Measurements from ENCODE around the gene GRB2.

Gene GRB2

DNA sequence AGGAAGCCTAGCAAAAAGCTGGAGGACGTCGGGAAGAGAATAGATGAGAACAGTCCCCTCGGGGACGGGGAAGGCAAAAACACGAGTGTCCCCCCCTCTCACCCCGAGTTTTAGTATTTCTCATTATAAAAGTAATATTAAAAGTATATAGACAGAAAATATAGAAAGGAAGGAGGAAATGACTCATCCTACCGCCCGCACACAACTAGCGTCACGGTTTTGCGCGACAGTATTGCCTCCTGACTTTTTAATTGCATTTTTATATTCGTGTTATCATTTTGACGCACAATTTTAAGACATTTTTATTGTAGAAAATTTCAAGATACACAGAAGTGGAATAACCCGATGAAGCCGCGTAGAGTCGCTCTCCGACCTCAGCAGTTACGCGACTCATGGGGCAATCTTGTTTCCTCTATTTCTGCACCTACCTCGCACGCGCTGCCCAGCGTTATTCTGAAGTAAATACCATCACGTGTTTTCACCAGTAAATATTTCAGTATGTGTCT lies 115.6 kb downstream of the GRB2 start:
- no peak for DNase-seq (ENCODE audit: extremely low read depth, insufficient read length)
- TF ChIP-seq, protein P1, sequence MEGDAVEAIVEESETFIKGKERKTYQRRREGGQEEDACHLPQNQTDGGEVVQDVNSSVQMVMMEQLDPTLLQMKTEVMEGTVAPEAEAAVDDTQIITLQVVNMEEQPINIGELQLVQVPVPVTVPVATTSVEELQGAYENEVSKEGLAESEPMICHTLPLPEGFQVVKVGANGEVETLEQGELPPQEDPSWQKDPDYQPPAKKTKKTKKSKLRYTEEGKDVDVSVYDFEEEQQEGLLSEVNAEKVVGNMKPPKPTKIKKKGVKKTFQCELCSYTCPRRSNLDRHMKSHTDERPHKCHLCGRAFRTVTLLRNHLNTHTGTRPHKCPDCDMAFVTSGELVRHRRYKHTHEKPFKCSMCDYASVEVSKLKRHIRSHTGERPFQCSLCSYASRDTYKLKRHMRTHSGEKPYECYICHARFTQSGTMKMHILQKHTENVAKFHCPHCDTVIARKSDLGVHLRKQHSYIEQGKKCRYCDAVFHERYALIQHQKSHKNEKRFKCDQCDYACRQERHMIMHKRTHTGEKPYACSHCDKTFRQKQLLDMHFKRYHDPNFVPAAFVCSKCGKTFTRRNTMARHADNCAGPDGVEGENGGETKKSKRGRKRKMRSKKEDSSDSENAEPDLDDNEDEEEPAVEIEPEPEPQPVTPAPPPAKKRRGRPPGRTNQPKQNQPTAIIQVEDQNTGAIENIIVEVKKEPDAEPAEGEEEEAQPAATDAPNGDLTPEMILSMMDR (IDR thresholded peaks at IDR 0.05; ENCODE audit: insufficient read depth, low read length, poor library complexity, severe bottlenecking): peak; percentile 56
- no peaks in the 10 kb centered on the region for H3K27me3 ChIP-seq (replicated peaks; ENCODE audit: control insufficient read depth, insufficient read depth, low read length)
- peak overlapping the region; percentile 71 for H3K4me3 ChIP-seq (replicated peaks; ENCODE audit: low read depth, low read length)
- peaks cover 14% of the 10 kb centered on the region for H3K36me3 ChIP-seq (ENCODE audit: control insufficient read depth, insufficient read depth, low read length)

DNA sequence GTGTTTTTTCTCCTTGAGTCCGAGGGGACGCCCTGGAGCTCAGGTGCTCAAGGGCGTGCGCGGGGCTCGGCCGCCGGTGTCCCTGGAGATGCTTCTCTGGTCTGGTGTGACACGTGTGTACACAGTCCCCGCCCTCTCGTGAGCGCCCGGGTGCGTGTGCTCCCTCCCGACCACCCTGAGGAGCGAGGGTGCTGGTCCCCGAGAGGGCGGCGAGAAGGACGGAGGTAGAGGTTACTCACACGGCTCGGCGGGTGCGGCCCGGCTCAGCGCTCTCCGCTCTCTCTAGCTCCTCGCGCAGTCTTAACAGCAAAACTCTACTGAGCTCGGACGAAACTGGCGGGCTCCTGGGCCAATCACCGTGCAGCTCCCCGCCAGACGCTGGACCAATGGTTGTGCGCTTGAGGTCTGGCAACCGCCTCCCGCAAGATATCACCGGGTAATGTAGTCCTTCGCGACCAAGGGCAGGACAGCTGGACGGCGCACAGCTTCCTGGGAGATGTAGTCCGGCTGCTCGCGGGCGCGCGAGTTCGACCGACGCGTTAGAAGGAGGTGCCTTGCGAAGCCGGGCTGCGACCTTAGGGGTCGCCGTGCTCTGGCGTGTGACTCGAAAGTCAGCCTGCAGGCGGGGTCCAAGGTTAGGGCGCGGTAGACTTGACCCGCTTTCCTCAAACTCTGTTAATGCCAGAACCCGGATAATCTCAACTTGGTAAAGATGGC lies 116.2 kb downstream of the GRB2 start, which contains the start of gene SLC25A19:
Gene SLC25A19, minus strand, starts transcription at position 319 of the 717 bp plus-strand sequence. CDS start 2,669 bp downstream, outside the sequence.
- H3K4me3 ChIP-seq (replicated peaks; ENCODE audit: low read depth, low read length): peak within 1 kb of the TSS; percentile 88
- peaks cover 14% of the 10 kb centered on the region for H3K36me3 ChIP-seq (ENCODE audit: control insufficient read depth, insufficient read depth, low read length)
- TF ChIP-seq, protein P1 (IDR thresholded peaks at IDR 0.05; ENCODE audit: insufficient read depth, low read length, poor library complexity, severe bottlenecking): peak; percentile 61
- no peaks in the 10 kb centered on the region for H3K27me3 ChIP-seq (replicated peaks; ENCODE audit: control insufficient read depth, insufficient read depth, low read length)
- DNase-seq (ENCODE audit: extremely low read depth, insufficient read length): peak; percentile 98

DNA sequence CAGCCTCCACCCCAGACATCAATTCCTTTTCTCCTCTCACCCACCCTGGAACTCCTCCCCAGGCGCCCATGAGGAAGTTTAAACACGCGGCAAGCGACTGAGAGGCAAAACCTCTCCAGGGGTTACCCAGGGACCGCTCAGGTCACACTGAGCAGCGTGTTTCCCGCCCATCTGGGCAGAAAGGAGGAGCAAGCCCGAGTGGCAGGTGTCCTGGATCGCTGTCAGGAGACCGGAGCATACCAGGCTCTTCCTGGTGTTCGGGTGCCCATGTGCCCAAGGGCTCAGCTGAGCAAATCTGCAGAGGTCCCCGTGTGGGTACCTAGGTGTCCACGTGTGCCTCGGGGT lies 116.7 kb downstream of the GRB2 start:
- Histone ChIP-seq H3K4me3 (replicated peaks; ENCODE audit: low read depth, low read length) (peak overlapping the region; percentile 88), H3K36me3 (ENCODE audit: control insufficient read depth, insufficient read depth, low read length) (peaks cover 14% of the 10 kb centered on the region), H3K27me3 (replicated peaks; ENCODE audit: control insufficient read depth, insufficient read depth, low read length) (no peaks in the 10 kb centered on the region)
- TF ChIP-seq, protein P1 (IDR thresholded peaks at IDR 0.05; ENCODE audit: insufficient read depth, low read length, poor library complexity, severe bottlenecking): no peak
- no peak for DNase-seq (ENCODE audit: extremely low read depth, insufficient read length)

DNA sequence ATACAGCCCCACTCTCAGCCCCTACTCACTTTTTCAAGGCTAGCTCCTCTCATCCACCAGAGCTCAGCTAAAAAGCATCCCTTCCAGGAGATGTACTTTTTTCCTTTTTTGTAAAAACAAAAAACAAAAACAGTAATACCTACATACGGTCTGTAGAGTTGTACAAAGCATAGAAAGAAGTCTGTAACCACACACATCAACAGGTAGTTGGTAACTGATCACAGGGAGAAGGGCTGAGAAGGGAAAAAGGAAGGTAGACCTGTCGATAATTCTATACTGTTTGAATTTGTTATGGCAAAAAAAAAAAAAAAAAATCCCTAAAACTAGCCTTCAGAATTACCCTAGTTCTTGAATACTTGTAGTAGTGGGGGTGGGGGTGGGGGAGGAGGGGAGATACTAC lies 117.1 kb downstream of the GRB2 start:
- H3K4me3 ChIP-seq (replicated peaks; ENCODE audit: low read depth, low read length): peak overlapping the region; percentile 88
- TF ChIP-seq, protein P1 (IDR thresholded peaks at IDR 0.05; ENCODE audit: insufficient read depth, low read length, poor library complexity, severe bottlenecking): no peak
- DNase-seq (ENCODE audit: extremely low read depth, insufficient read length): no peak

DNA sequence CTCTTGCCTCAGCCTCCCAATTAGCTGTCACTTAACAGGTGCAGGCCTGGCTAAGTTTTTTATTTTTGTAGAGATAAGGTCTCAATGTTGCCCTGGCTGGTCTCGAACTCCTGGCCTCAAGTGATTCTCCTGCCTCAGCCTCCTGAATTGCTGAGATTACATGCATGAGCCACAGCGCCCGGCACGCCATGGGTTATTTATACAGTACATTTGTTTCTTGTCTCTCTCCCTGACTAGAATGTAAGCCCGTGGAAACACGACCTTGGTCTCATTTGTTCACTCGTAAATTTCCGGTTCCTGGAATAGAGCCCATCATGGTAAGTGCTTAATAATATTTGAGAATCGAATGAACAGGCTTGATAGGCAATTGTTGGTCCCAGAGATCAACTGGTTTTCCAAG lies 118.3 kb downstream of the GRB2 start:
- peak overlapping the region; percentile 33 for H3K4me3 ChIP-seq (replicated peaks; ENCODE audit: low read depth, low read length)
- TF ChIP-seq, protein P1 (IDR thresholded peaks at IDR 0.05; ENCODE audit: insufficient read depth, low read length, poor library complexity, severe bottlenecking): no peak

More for the DNA sequence above, 117.1 kb downstream of the GRB2 start:
- Histone ChIP-seq H3K36me3 (ENCODE audit: control insufficient read depth, insufficient read depth, low read length) (peaks cover 15% of the 10 kb centered on the region), H3K27me3 (replicated peaks; ENCODE audit: control insufficient read depth, insufficient read depth, low read length) (no peaks in the 10 kb centered on the region)

More for the DNA sequence above, 118.3 kb downstream of the GRB2 start:
- no peaks in the 10 kb centered on the region for H3K27me3 ChIP-seq (replicated peaks; ENCODE audit: control insufficient read depth, insufficient read depth, low read length)
- DNase-seq (ENCODE audit: extremely low read depth, insufficient read length): no peak
- peaks cover 16% of the 10 kb centered on the region for H3K36me3 ChIP-seq (ENCODE audit: control insufficient read depth, insufficient read depth, low read length)
